ENCODE measurements around the gene LSM2. TPM values are rescaled to one million over a fixed set of nuclear protein-coding genes. Genes with fewer than 3 reads are reported as not detected.

The LSM2 gene
- total and polyA plus RNA-seq, 9 of the 15 experiments (the other 6 are each of a cell fraction or from before 2014, with no cell fraction given) = 154 to 407 (median 223) TPM

DNA sequence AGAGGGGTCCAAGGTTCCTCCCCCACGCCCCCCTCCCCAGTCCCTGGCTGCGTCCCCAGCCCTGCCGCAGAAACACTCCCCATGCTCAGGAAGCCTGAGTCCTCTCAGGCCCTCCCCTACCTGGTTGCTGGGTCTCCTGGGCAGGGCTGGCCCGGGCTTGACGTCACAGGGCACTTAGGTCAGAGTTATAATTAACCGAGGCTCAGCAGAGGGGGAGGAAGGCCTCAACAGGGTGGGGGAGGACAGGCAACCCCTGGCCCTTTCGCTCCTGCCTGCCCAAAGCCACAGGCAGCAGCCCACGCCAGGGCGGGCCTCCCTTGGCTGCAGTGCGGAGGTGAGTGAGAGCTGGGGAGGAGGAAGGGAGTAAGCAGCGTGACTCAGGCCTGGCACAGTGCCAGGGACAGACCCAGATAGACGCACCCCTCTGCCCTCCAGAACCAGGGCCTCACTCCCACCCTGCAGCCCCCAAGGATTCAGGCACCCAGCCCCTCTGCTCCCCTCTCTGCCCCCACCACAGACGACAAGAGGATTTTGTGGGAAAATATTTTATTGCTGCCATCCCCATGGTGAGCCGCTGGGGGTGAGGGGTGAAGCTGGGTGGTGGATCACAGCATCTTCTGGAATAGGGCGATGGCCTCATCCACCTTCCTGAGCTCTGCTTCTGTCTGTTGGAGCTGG lies 29.6 kb downstream of the LSM2 start, which contains the start of gene VWA7 (continued):
- TF ChIP-seq BACH1 (tag; IDR thresholded peaks at IDR 0.05) = peak; percentile 56; the same call in 1 of the 2 replicates
- peak; percentile 99 for TF ChIP-seq LEF1 (IDR thresholded peaks at IDR 0.05)
- peak; percentile 93 for TF ChIP-seq ZNF511 (CRISPR knock-in tag; IDR thresholded peaks at IDR 0.05)
- TF ChIP-seq PHB (CRISPR knock-in tag; IDR thresholded peaks at IDR 0.05) = 0 out of 2 replicates have a peak, but pooled peaks have one; percentile 66
- TF ChIP-seq KLF13 (tag; IDR thresholded peaks at IDR 0.05; ENCODE audit: borderline replicate concordance, low read depth) = peak; percentile 54; the same call in 1 of the 2 replicates
- peak; percentile 71; the same call in 1 of the 2 replicates for TF ChIP-seq DMBX1 (CRISPR knock-in tag; IDR thresholded peaks at IDR 0.05; ENCODE audit: borderline replicate concordance)
- TF ChIP-seq NFATC3 (IDR thresholded peaks at IDR 0.05) = no peak
- TF ChIP-seq CCAR2 (IDR thresholded peaks at IDR 0.05; ENCODE audit: low read depth, low read length) = peak; percentile 74; the same call in 1 of the 2 replicates
- TF ChIP-seq, protein P1, sequence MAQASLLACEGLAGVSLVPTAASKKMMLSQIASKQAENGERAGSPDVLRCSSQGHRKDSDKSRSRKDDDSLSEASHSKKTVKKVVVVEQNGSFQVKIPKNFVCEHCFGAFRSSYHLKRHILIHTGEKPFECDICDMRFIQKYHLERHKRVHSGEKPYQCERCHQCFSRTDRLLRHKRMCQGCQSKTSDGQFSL (CRISPR knock-in tag; IDR thresholded peaks at IDR 0.05) = peak; percentile 75
- TF ChIP-seq, protein P1 (tag; IDR thresholded peaks at IDR 0.05) = no peak
- TF ChIP-seq KLF16 (IDR thresholded peaks at IDR 0.05) = peak; percentile 95
- TF ChIP-seq PTBP1 (IDR thresholded peaks at IDR 0.05; ENCODE audit: low read depth, low read length) = peak; percentile 79
- TF ChIP-seq ZNF696 (CRISPR knock-in tag; conservative IDR thresholded peaks at IDR 0.05) = no peak
- TF ChIP-seq, protein P2, sequence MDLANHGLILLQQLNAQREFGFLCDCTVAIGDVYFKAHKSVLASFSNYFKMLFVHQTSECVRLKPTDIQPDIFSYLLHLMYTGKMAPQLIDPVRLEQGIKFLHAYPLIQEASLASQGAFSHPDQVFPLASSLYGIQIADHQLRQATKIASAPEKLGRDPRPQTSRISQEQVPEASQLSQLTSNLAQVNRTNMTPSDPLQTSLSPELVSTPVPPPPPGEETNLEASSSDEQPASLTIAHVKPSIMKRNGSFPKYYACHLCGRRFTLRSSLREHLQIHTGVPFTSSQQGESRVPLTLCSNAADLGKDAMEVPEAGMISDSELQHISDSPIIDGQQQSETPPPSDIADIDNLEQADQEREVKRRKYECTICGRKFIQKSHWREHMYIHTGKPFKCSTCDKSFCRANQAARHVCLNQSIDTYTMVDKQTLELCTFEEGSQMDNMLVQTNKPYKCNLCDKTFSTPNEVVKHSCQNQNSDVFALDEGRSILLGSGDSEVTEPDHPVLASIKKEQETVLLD (IDR thresholded peaks at IDR 0.05) = peak; percentile 94
- TF ChIP-seq LCOR (CRISPR knock-in tag; IDR thresholded peaks at IDR 0.05) = peak; percentile 98
- TF ChIP-seq, protein P3, sequence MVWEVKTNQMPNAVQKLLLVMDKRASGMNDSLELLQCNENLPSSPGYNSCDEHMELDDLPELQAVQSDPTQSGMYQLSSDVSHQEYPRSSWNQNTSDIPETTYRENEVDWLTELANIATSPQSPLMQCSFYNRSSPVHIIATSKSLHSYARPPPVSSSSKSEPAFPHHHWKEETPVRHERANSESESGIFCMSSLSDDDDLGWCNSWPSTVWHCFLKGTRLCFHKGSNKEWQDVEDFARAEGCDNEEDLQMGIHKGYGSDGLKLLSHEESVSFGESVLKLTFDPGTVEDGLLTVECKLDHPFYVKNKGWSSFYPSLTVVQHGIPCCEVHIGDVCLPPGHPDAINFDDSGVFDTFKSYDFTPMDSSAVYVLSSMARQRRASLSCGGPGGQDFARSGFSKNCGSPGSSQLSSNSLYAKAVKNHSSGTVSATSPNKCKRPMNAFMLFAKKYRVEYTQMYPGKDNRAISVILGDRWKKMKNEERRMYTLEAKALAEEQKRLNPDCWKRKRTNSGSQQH (CRISPR knock-in tag; IDR thresholded peaks at IDR 0.05) = peak; percentile 27; the same call in 1 of the 2 replicates
- TF ChIP-seq HNRNPK (IDR thresholded peaks at IDR 0.05; ENCODE audit: low read depth, low read length, poor library complexity, severe bottlenecking) = no peak
- TF ChIP-seq SNRNP70 (optimal IDR thresholded peaks at IDR 0.05; ENCODE audit: low read depth, low read length) = peak; percentile 78
- TF ChIP-seq DACH1 (IDR thresholded peaks at IDR 0.05; ENCODE audit: partially characterized antibody) = peak; percentile 76
- no peak for TF ChIP-seq ZNF3 (CRISPR knock-in tag; IDR thresholded peaks at IDR 0.05)
- TF ChIP-seq, protein P4, sequence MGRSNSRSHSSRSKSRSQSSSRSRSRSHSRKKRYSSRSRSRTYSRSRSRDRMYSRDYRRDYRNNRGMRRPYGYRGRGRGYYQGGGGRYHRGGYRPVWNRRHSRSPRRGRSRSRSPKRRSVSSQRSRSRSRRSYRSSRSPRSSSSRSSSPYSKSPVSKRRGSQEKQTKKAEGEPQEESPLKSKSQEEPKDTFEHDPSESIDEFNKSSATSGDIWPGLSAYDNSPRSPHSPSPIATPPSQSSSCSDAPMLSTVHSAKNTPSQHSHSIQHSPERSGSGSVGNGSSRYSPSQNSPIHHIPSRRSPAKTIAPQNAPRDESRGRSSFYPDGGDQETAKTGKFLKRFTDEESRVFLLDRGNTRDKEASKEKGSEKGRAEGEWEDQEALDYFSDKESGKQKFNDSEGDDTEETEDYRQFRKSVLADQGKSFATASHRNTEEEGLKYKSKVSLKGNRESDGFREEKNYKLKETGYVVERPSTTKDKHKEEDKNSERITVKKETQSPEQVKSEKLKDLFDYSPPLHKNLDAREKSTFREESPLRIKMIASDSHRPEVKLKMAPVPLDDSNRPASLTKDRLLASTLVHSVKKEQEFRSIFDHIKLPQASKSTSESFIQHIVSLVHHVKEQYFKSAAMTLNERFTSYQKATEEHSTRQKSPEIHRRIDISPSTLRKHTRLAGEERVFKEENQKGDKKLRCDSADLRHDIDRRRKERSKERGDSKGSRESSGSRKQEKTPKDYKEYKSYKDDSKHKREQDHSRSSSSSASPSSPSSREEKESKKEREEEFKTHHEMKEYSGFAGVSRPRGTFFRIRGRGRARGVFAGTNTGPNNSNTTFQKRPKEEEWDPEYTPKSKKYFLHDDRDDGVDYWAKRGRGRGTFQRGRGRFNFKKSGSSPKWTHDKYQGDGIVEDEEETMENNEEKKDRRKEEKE (IDR thresholded peaks at IDR 0.05; ENCODE audit: borderline replicate concordance in 1 of 2, control insufficient read depth in 1 of 2, low read depth in 2 of 2, low read length in 1 of 2) = peak in 1 of 2 experiments; percentile 93; a peak in 3 of 4 replicates
